IMR-90 (cell line): ENCODE results near the gene CNKSR2. TPM values are rescaled to one million over a fixed set of nuclear protein-coding genes. Genes with fewer than 3 reads are reported as not detected.

Source experiments
- ATAC-seq: fragments of 200-7000 bp; cut with Tn5 transposase; 2 replicates; pipeline ENCODE4 v1.9.1; 2020; ENCODE audit warnings: low read depth, mild to moderate bottlenecking, moderate library complexity
- BruUV-seq: library from RNA; stranded (reverse); fragments of 400-500 nt; replicated peaks from 2 replicates; lab custom pipeline; 2021; lab: Mats Ljungman, UMichigan
- CTCF ChIA-PET: fragments of 300-600 bp; formaldehyde crosslinking; extraction: SDS; loops from one replicate; lab custom pipeline; 2021; ENCODE audit warnings: antibody characterized with exemption; lab: Yijun Ruan, JAX
- POLR2A ChIA-PET: fragments of 300-600 bp; sonication (Branson Sonifier 250); formaldehyde crosslinking; loops from one replicate; lab custom pipeline; 2022; ENCODE audit warnings: antibody characterized with exemption; ENCODE audit not compliant: unreplicated experiment; lab: Charles Lee
- DNase-seq: peaks from one replicate; pipeline ENCODE4 v3.0.0; 2013
- H2AFZ ChIP-seq: replicated peaks from 2 replicates; pipeline ENCODE3; 2013; ENCODE audit warnings: low read length, mild to moderate bottlenecking; ENCODE audit not compliant: poor library complexity
- H2AK5ac ChIP-seq: 2 replicates; pipeline ENCODE4 v1.6.1; 2013; ENCODE audit warnings: low read depth, low read length, inconsistent platforms
- H2AK9ac ChIP-seq: replicated peaks from 2 replicates; pipeline ENCODE3; 2013; ENCODE audit warnings: mild to moderate bottlenecking, low read depth, low read length, moderate library complexity; ENCODE audit not compliant: poor library complexity
- H2BK120ac ChIP-seq: 2 replicates; pipeline ENCODE4 v1.6.1; 2013; ENCODE audit warnings: low read depth, low read length, inconsistent platforms
- H2BK15ac ChIP-seq: 3 replicates; pipeline ENCODE4 v1.6.1; 2013; ENCODE audit warnings: low read depth, low read length, inconsistent platforms
- H2BK20ac ChIP-seq: 2 replicates; pipeline ENCODE4 v1.6.1; 2013; ENCODE audit warnings: low read depth, mild to moderate bottlenecking, inconsistent platforms, low read length, moderate library complexity
- H2BK5ac ChIP-seq: 2 replicates; pipeline ENCODE4 v1.6.1; 2013; ENCODE audit warnings: mild to moderate bottlenecking, low read depth, low read length, inconsistent platforms; ENCODE audit not compliant: poor library complexity, severe bottlenecking
- H3K14ac ChIP-seq: replicated peaks from 2 replicates; pipeline ENCODE4 v1.6.1; 2013; ENCODE audit warnings: low read depth, low read length, inconsistent platforms
- H3K18ac ChIP-seq: 2 replicates; pipeline ENCODE4 v1.6.1; 2013; ENCODE audit warnings: low read depth, low read length, control low read depth
- H3K23ac ChIP-seq: 2 replicates; pipeline ENCODE4 v1.6.1; 2013; ENCODE audit warnings: low read depth, low read length, inconsistent platforms
- H3K27ac ChIP-seq: 2 replicates; pipeline ENCODE4 v1.5.1; 2013; ENCODE audit warnings: mild to moderate bottlenecking, control low read depth, low read length; ENCODE audit not compliant: insufficient read depth
- H3K27me3 ChIP-seq: 2 replicates; pipeline ENCODE4 v1.6.1; 2013; ENCODE audit warnings: low read length; ENCODE audit not compliant: control insufficient read depth, insufficient read depth
- H3K36me3 ChIP-seq: 2 replicates; pipeline ENCODE4 v1.6.1; 2013; ENCODE audit warnings: low read length, mixed read lengths; ENCODE audit not compliant: control insufficient read depth, insufficient read depth
- H3K4ac ChIP-seq: 2 replicates; pipeline ENCODE4 v1.6.1; 2013; ENCODE audit warnings: low read depth, low read length, inconsistent platforms
- H3K4me1 ChIP-seq: 2 replicates; pipeline ENCODE4 v1.6.1; 2013; ENCODE audit warnings: low read length, mixed read lengths; ENCODE audit not compliant: control insufficient read depth, insufficient read depth
- H3K4me2 ChIP-seq: 2 replicates; pipeline ENCODE4 v1.6.1; 2013; ENCODE audit warnings: low read depth, mild to moderate bottlenecking, control low read depth, low read length, moderate library complexity
- H3K4me3 ChIP-seq: 2 replicates; pipeline ENCODE4 v1.5.1; 2013; ENCODE audit warnings: low read depth, mild to moderate bottlenecking, control low read depth, low read length, moderate library complexity; ENCODE audit not compliant: insufficient read depth
- H3K56ac ChIP-seq: 2 replicates; pipeline ENCODE4 v1.6.1; 2013; ENCODE audit warnings: low read length, inconsistent platforms; ENCODE audit not compliant: insufficient read depth; ENCODE audit errors: extremely low read depth
- H3K79me1 ChIP-seq, 2 experiments: 2 replicates each; pipeline ENCODE4 v1.6.1; 2013; ENCODE audit warnings: low read length in 2 of 2, inconsistent platforms in 1 of 2, low read depth in 1 of 2
- H3K9ac ChIP-seq: 2 replicates; pipeline ENCODE4 v1.6.1; 2013; ENCODE audit warnings: low read depth, low read length, control low read depth
- H3K9me1 ChIP-seq: 2 replicates; pipeline ENCODE4 v1.6.1; 2013; ENCODE audit warnings: low read length, inconsistent platforms; ENCODE audit not compliant: insufficient read depth
- H3K9me3 ChIP-seq: 2 replicates; pipeline ENCODE4 v1.6.1; 2013; ENCODE audit warnings: low read length; ENCODE audit not compliant: control insufficient read depth, insufficient read depth
- H4K20me1 ChIP-seq: 2 replicates; pipeline ENCODE4 v1.6.1; 2013; ENCODE audit warnings: low read length, inconsistent platforms; ENCODE audit not compliant: insufficient read depth
- H4K5ac ChIP-seq: 2 replicates; pipeline ENCODE4 v1.6.1; 2013; ENCODE audit warnings: mild to moderate bottlenecking, low read depth, low read length, control low read depth
- H4K8ac ChIP-seq, 2 experiments: 2 replicates each; pipeline ENCODE4 v1.6.1; 2013; ENCODE audit warnings: low read depth in 2 of 2, low read length in 2 of 2, control low read depth in 1 of 2, inconsistent platforms in 1 of 2
- H4K91ac ChIP-seq: 2 replicates; pipeline ENCODE4 v1.6.1; 2013; ENCODE audit warnings: low read depth, low read length, inconsistent platforms; ENCODE audit not compliant: insufficient read depth
- CEBPB ChIP-seq: IDR thresholded peaks from 2 replicates; pipeline ENCODE4 v1.6.1; 2012; ENCODE audit warnings: low read depth, low read length, improper control_type of control experiment
- FOS ChIP-seq: fragments of 150-350 bp; IDR thresholded peaks from 2 replicates; pipeline ENCODE4 v1.6.1; 2016; ENCODE audit warnings: low read depth, low read length
- MAZ ChIP-seq: IDR thresholded peaks from 2 replicates; pipeline ENCODE4 v1.6.1; 2012; ENCODE audit warnings: low read depth, mild to moderate bottlenecking, low read length, improper control_type of control experiment, moderate library complexity, borderline replicate concordance
- NFE2L2 ChIP-seq: fragments of 150-350 bp; IDR thresholded peaks from 2 replicates; pipeline ENCODE4 v1.6.1; 2016; ENCODE audit warnings: low read depth, mild to moderate bottlenecking, low read length
- POLR2A ChIP-seq: IDR thresholded peaks from 2 replicates; pipeline ENCODE4 v1.6.1; 2012; ENCODE audit warnings: mild to moderate bottlenecking, low read depth, low read length
- RAD21 ChIP-seq: IDR thresholded peaks from 2 replicates; pipeline ENCODE4 v1.6.1; 2012; ENCODE audit warnings: low read length, improper control_type of control experiment
- SMC3 ChIP-seq: fragments of 150-350 bp; IDR thresholded peaks from 2 replicates; pipeline ENCODE4 v1.6.1; 2016; ENCODE audit warnings: low read depth, mild to moderate bottlenecking, antibody characterized with exemption, low read length, moderate library complexity
- WGBS, 2 experiments: methylation state at CpG; one replicate each; pipeline versions ENCODE4 v1.1.5 to v1.1.7; 2013; ENCODE audit warnings: missing lambda C conversion rate in 2 of 2; ENCODE audit not compliant: insufficient read length in 1 of 2; ENCODE audit errors: extremely low coverage in 2 of 2; 5-methylcytosine and 5-hydroxymethylcytosine counted together
- dilution Hi-C: fragments of 300-500 bp; cut with HindIII; formaldehyde crosslinking; loops from one replicate; pipeline ENCODE4 v1.14.3; 2018; ENCODE audit warnings: low sequenced_read_pairs; ENCODE audit not compliant: unreplicated experiment
- in situ Hi-C: fragments of 300-500 bp; cut with MboI; formaldehyde crosslinking; loops from 3 replicates; pipeline ENCODE4 v1.14.3; 2019; ENCODE audit warnings: low sequenced_read_pairs, inconsistent platforms, mixed read lengths
- intact Hi-C: fragments of 100-400 bp; cut with micrococcal nuclease; formaldehyde crosslinking; loops from 2 replicates; pipeline ENCODE4 v1.10.0; 2022
- polyA plus RNA-seq, 3 experiments: library from polyadenylated mRNA; depleted of rRNA; stranded (reverse); fragments of >200 nt; gene quantifications; 2 replicates each; pipeline ENCODE4 v1.2.3, GENCODE V29; 2012; ENCODE audit warnings: low replicate concordance in 1 of 3
- total RNA-seq: library from RNA; depleted of rRNA; stranded (reverse); fragments of >200 nt; gene quantifications from 2 replicates; pipeline ENCODE4 v1.2.3, GENCODE V29; 2012
- TF ChIP-seq, protein P1 (sequence below): conservative IDR thresholded peaks from 2 replicates; pipeline ENCODE4 v1.5.1; 2012; ENCODE audit warnings: mild to moderate bottlenecking, low read depth, low read length, improper control_type of control experiment
- TF ChIP-seq, protein P2 (sequence below): fragments of 150-350 bp; IDR thresholded peaks from 2 replicates; pipeline ENCODE4 v1.6.1; 2016; ENCODE audit warnings: low read depth, mild to moderate bottlenecking, low read length, moderate library complexity, borderline replicate concordance

Gene CNKSR2
- total and polyA plus RNA-seq, 2 of the 4 experiments (the other 2 are of a cell fraction): 0.14 to 0.90 TPM

DNA sequence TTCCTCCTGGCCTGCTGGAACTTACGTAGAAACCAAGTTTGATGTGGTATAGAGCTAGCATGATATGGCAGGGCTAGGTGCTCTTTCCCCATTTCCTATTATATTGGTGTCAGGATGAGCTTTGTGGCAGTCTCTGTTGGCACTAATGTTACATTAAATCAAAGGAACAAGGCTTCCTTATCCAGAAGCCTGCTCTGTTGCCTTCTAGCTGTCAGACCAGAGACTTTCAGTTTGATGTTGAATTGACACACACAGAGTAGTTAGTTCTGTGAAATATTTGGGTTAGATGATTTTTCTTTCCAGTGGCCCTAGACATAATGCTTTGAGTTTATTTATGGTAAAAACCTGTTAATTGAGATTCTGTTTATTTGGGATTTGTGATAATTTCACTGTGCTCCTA lies 10.0 kb downstream of the CNKSR2 start:
- CTCF ChIA-PET: interaction anchor here (0.7 kb wide), 1 partner anchor 25 kb away, joined by 3 read pairs; no protein-coding TSS in a partner anchor
- no peak for ATAC-seq
- dilution Hi-C loops: no loop called here

More for the DNA sequence above, 10.0 kb downstream of the CNKSR2 start:
- no peak overlapping the region for H4K91ac ChIP-seq
- no peak overlapping the region for H2AFZ ChIP-seq
- in situ Hi-C loops (no loop called here), intact Hi-C loops (no loop called here)
- H3K9me3 ChIP-seq: no peaks in the 10 kb centered on the region
- H2AK9ac ChIP-seq: no peak overlapping the region
- H4K20me1 ChIP-seq: no peaks in the 10 kb centered on the region
- no peak for TF ChIP-seq MAZ
- TF ChIP-seq FOS: no peak
- no peak for TF ChIP-seq POLR2A
- TF ChIP-seq, protein P1, sequence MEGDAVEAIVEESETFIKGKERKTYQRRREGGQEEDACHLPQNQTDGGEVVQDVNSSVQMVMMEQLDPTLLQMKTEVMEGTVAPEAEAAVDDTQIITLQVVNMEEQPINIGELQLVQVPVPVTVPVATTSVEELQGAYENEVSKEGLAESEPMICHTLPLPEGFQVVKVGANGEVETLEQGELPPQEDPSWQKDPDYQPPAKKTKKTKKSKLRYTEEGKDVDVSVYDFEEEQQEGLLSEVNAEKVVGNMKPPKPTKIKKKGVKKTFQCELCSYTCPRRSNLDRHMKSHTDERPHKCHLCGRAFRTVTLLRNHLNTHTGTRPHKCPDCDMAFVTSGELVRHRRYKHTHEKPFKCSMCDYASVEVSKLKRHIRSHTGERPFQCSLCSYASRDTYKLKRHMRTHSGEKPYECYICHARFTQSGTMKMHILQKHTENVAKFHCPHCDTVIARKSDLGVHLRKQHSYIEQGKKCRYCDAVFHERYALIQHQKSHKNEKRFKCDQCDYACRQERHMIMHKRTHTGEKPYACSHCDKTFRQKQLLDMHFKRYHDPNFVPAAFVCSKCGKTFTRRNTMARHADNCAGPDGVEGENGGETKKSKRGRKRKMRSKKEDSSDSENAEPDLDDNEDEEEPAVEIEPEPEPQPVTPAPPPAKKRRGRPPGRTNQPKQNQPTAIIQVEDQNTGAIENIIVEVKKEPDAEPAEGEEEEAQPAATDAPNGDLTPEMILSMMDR: no peak
- TF ChIP-seq SMC3: no peak
- no peak for TF ChIP-seq NFE2L2
- no peak for TF ChIP-seq CEBPB
- TF ChIP-seq, protein P2, sequence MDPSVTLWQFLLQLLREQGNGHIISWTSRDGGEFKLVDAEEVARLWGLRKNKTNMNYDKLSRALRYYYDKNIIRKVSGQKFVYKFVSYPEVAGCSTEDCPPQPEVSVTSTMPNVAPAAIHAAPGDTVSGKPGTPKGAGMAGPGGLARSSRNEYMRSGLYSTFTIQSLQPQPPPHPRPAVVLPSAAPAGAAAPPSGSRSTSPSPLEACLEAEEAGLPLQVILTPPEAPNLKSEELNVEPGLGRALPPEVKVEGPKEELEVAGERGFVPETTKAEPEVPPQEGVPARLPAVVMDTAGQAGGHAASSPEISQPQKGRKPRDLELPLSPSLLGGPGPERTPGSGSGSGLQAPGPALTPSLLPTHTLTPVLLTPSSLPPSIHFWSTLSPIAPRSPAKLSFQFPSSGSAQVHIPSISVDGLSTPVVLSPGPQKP: no peak
- TF ChIP-seq RAD21: no peak
- no peak overlapping the region for H4K5ac ChIP-seq
- H3K79me1 ChIP-seq: no peaks in the 10 kb centered on the region
- H3K4me3 ChIP-seq: no peak overlapping the region
- no peak overlapping the region for H2AK5ac ChIP-seq
- WGBS, 2 experiments: no CpG with 5 or more reads among the region's 1 CpG
- H2BK15ac ChIP-seq: no peak overlapping the region
- no peak overlapping the region for H3K4me2 ChIP-seq
- no peaks in the 10 kb centered on the region for H3K9me1 ChIP-seq
- H3K9ac ChIP-seq: no peak overlapping the region
- no peak overlapping the region for H2BK20ac ChIP-seq
- H3K4ac ChIP-seq: no peak overlapping the region
- BruUV-seq: no TSS peak
- no peak overlapping the region for H3K14ac ChIP-seq
- H2BK120ac ChIP-seq: no peak overlapping the region
- H3K56ac ChIP-seq: no peak overlapping the region
- H2BK5ac ChIP-seq: no peak overlapping the region
- POLR2A ChIA-PET: interaction anchor here (0.5 kb wide), 1 partner anchor 50 kb away, joined by 4 read pairs; no protein-coding TSS in a partner anchor
- H3K4me1 ChIP-seq: no peaks in the 10 kb centered on the region
- H3K36me3 ChIP-seq: no peaks in the 10 kb centered on the region
- H3K27me3 ChIP-seq: no peaks in the 10 kb centered on the region
- H4K8ac ChIP-seq: no peak overlapping the region
- H3K23ac ChIP-seq: no peak overlapping the region
- no peak for DNase-seq
- no peak overlapping the region for H3K18ac ChIP-seq
- no peak overlapping the region for H3K27ac ChIP-seq
